Bronchial epithelial cell (primary cell): ENCODE data around the gene CMTM8. TPM values are rescaled to one million over a fixed set of nuclear protein-coding genes. Genes with fewer than 3 reads are reported as not detected.

Experiments used
- DNase-seq: peaks from one replicate; pipeline ENCODE4 v3.0.0-alpha.2; 2010; ENCODE audit warnings: low read depth
- FAIRE-seq: peaks from 2 replicates; lab custom pipeline; 2011; peaks lifted over from hg19 to GRCh38; lab: Jason Lieb, UNC
- H3K27me3 ChIP-seq: 2 replicates; pipeline ENCODE4 v1.5.1; 2011; ENCODE audit warnings: low read length; ENCODE audit not compliant: control insufficient read depth, insufficient read depth
- H3K36me3 ChIP-seq: 2 replicates; pipeline ENCODE4 v1.5.1; 2011; ENCODE audit warnings: low read length; ENCODE audit not compliant: control insufficient read depth, insufficient read depth
- H3K4me3 ChIP-seq: 2 replicates; pipeline ENCODE4 v1.5.1; 2011; ENCODE audit warnings: mild to moderate bottlenecking, low read depth, low read length, control low read depth
- total RNA-seq: library from RNA; depleted of rRNA; stranded (reverse); fragments of >200 nt; gene quantifications from 2 replicates; pipeline ENCODE4 v1.2.1, GENCODE V29; 2014
- TF ChIP-seq, protein P1 (sequence below): IDR thresholded peaks from 2 replicates; pipeline ENCODE4 v1.5.1; 2011; ENCODE audit warnings: mild to moderate bottlenecking, moderate library complexity, low read length, control low read depth, inconsistent platforms; ENCODE audit not compliant: insufficient read depth, severe bottlenecking

CMTM8 gene
- total RNA-seq, 1 donor from 2014 or later = 0.79 TPM

DNA sequence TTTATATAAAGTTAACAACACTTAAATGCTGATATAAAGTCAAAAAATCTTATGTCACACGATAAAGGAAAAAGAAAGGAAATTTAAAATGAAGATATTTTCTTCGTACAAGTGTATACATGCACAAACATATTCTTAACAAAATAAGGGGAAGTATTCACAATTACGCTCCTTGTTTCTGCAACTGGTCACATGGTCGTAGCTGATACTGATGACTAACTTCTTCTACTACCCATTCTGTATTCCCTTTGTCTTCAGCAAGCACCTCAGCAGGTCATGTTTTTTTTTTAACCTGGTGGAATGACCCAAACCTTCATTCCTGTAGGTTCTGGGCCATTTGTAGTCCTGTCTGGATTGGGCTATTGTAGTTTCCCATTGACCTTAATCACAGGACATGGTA is 30.0 kb upstream of the CMTM8 start:
- H3K36me3 ChIP-seq = no peaks in the 10 kb centered on the region
- H3K27me3 ChIP-seq = peaks cover 2% of the 10 kb centered on the region
- no peak for FAIRE-seq
- TF ChIP-seq, protein P1, sequence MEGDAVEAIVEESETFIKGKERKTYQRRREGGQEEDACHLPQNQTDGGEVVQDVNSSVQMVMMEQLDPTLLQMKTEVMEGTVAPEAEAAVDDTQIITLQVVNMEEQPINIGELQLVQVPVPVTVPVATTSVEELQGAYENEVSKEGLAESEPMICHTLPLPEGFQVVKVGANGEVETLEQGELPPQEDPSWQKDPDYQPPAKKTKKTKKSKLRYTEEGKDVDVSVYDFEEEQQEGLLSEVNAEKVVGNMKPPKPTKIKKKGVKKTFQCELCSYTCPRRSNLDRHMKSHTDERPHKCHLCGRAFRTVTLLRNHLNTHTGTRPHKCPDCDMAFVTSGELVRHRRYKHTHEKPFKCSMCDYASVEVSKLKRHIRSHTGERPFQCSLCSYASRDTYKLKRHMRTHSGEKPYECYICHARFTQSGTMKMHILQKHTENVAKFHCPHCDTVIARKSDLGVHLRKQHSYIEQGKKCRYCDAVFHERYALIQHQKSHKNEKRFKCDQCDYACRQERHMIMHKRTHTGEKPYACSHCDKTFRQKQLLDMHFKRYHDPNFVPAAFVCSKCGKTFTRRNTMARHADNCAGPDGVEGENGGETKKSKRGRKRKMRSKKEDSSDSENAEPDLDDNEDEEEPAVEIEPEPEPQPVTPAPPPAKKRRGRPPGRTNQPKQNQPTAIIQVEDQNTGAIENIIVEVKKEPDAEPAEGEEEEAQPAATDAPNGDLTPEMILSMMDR = no peak
- peak; percentile 16 for DNase-seq
- H3K4me3 ChIP-seq = no peak overlapping the region

DNA sequence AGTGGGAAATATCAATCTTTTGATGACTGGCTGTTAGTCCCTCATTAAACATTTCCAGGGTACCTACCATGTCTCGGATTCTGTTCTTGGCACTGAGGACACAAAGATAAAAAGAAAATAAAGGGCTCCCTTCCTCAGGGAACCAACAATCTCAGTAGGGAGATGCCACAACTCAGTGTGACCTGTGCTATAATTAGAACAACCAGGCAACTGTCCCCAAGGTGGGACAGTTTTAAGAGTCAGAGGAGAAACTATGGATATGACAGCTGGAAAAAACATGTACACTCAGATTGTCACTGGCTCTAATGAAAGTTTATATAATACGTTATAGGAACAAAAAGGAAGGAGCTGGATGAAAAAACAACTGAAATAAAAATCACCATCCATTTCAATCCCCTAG is 23.3 kb upstream of the CMTM8 start:
- DNase-seq (no peak), FAIRE-seq (no peak)
- TF ChIP-seq, protein P1 = no peak
- Histone ChIP-seq H3K27me3 (no peaks in the 10 kb centered on the region), H3K4me3 (no peak overlapping the region), H3K36me3 (no peaks in the 10 kb centered on the region)

DNA sequence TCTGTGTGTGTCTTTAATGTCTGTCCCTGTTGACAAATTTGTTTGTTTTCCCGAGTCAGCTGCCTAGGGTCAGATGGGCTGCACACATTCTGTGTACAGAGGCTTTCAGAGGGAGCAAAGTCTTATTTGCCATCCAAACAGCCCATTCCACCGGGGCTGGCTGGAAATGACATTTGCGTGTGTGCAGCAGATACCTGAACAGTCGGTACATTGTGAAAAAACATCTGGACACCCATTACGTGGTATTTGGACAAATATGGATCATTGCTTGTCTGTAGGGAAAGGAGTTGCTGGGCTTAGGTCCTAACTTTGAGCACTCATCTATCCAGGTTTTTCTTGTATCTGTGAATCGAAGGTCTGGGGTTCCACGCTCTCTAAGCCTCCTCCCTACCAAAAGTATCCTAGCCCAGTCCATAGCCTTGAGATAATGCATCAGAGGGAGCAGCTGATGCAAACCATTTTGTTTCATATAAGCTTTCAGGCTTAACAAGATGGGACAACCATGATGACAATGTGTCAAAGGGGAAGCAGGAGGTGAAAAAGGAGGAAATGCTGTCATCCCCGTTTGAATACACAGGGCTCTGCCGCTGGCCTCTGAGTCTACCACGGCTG is 22.2 kb upstream of the CMTM8 start:
- no peaks in the 10 kb centered on the region for H3K27me3 ChIP-seq
- TF ChIP-seq, protein P1 = no peak
- DNase-seq (no peak), FAIRE-seq (no peak)
- H3K36me3 ChIP-seq = no peaks in the 10 kb centered on the region
- no peak overlapping the region for H3K4me3 ChIP-seq

DNA sequence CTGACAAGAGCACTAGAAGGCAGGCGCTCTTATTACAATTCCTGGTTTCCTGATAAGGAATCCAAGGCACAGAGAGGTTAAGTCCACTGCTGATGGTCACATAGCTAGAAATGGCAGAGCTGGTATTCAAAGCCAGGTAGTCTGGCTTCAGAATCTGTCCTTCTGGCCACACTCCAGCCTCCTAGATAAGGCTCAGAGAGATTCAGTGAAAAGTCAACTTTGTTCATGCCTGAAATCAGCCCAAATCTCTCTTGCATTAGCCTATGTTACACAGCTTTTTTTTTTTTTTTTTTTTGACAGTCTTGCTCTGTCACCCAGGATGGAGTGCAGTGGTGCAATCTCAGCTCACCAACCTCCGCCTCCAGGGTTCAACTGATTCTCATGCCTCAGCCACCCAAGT is 21.1 kb upstream of the CMTM8 start:
- DNase-seq = no peak
- Histone ChIP-seq H3K36me3 (no peaks in the 10 kb centered on the region), H3K4me3 (no peak overlapping the region), H3K27me3 (no peaks in the 10 kb centered on the region)
- FAIRE-seq = no peak
- TF ChIP-seq, protein P1 = no peak

DNA sequence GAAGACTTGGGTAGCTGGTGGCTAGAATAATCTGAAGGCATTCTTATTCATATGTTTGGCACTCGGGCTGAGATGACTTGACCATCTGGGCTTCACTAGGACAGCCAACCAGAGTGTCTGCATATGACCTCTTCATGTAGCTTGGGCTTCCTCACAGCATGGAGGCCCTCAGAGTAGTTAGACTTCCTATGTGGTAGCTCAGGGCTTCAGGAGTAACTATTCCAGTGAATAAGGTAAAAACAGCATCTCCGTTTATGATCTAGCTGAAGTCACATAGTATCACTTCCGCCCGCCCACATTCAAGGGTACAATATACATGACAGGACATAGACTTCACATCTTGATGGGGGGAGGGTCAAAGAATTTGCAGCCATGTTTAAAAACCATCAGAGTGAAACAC is 18.9 kb upstream of the CMTM8 start:
- FAIRE-seq (no peak), DNase-seq (no peak)
- H3K36me3 ChIP-seq = no peaks in the 10 kb centered on the region
- H3K4me3 ChIP-seq = no peak overlapping the region
- H3K27me3 ChIP-seq = no peaks in the 10 kb centered on the region
- TF ChIP-seq, protein P1 = no peak

DNA sequence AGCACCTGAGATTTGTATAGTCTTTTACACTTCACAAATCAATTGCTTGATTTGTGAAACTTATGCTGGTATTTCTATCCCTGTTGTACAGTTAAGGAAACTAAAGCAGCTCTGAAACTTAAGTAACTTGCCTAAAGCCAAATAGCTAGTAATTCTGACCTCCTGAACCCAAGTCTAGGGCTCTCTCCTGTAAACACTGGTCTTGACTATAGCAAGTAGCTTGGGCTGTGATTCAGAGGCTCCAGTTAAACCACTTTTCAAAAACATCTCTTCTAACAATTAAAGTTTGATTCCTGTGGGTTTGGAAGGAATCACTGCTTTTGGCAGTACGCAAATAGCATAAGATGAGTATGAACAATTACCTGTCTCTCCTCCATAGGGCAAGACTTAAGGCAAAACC is 18.5 kb upstream of the CMTM8 start:
- peak; percentile 25 for DNase-seq

More for the DNA sequence above, 18.5 kb upstream of the CMTM8 start:
- FAIRE-seq = no peak
- Histone ChIP-seq H3K36me3 (no peaks in the 10 kb centered on the region), H3K4me3 (no peak overlapping the region), H3K27me3 (no peaks in the 10 kb centered on the region)
- TF ChIP-seq, protein P1 = no peak
